ENCODE measurements around the gene STAG3.
"Not testable (repeated sequence)": the region's sequence is repeated elsewhere in the genome, so short reads cannot be mapped to it uniquely, and the experiment has no call there.

Gene STAG3

GRCh38 chr7:100177045-100178001, at the start of gene STAG3, which contains the start of gene GPC2:
STAG3 (plus strand) TSS chr7:100177918; CDS start chr7:100180557, 2,639 bp downstream.
GPC2 (minus strand) TSS chr7:100177381; CDS start chr7:100177199, 182 bp downstream.
- peak; percentile 92 for DNase-seq (ENCODE audit: low read depth)

- DNase-seq (ENCODE audit: low read depth): no peak
Observed at GRCh38 chr7:100128637-100128963, 49.1 kb upstream of the STAG3 start.

- not testable (repeated sequence) for DNase-seq (ENCODE audit: low read depth)
Observed at GRCh38 chr7:100130220-100130607, 47.5 kb upstream of the STAG3 start.

GRCh38 chr7:100130608-100131453, 46.9 kb upstream of the STAG3 start:
- peak; percentile 72 for DNase-seq (ENCODE audit: low read depth)

- no peak for DNase-seq (ENCODE audit: low read depth)
Observed at GRCh38 chr7:100132126-100132525, 45.6 kb upstream of the STAG3 start.

- peak; percentile 39 for DNase-seq (ENCODE audit: low read depth)
Observed at GRCh38 chr7:100132697-100133151, 45.0 kb upstream of the STAG3 start.

- no peak for DNase-seq (ENCODE audit: low read depth)
Observed at GRCh38 chr7:100137851-100138760, 39.6 kb upstream of the STAG3 start.

- DNase-seq (ENCODE audit: low read depth): no peak
Observed at GRCh38 chr7:100141555-100141949, 36.2 kb upstream of the STAG3 start.

- no peak for DNase-seq (ENCODE audit: low read depth)
Observed at GRCh38 chr7:100142461-100142860, 35.3 kb upstream of the STAG3 start.

GRCh38 chr7:100146350-100146749, 31.4 kb upstream of the STAG3 start:
- DNase-seq (ENCODE audit: low read depth): not testable (repeated sequence)

GRCh38 chr7:100147278-100147677, 30.4 kb upstream of the STAG3 start:
- no peak for DNase-seq (ENCODE audit: low read depth)

- DNase-seq (ENCODE audit: low read depth): no peak
Observed at GRCh38 chr7:100148225-100148558, 29.5 kb upstream of the STAG3 start.

GRCh38 chr7:100148559-100149328, 29.0 kb upstream of the STAG3 start, which contains the start of gene LAMTOR4:
LAMTOR4 (plus strand) TSS chr7:100148918; CDS start chr7:100148973, 55 bp downstream.
- DNase-seq (ENCODE audit: low read depth): peak; percentile 97

- no peak for DNase-seq (ENCODE audit: low read depth)
Observed at GRCh38 chr7:100152404-100152803, 25.3 kb upstream of the STAG3 start.

- no peak for DNase-seq (ENCODE audit: low read depth)
Observed at GRCh38 chr7:100152937-100153666, 24.6 kb upstream of the STAG3 start.

GRCh38 chr7:100153708-100154535, 23.8 kb upstream of the STAG3 start:
- no peak for DNase-seq (ENCODE audit: low read depth)

GRCh38 chr7:100154651-100155491, 22.8 kb upstream of the STAG3 start:
- no peak for DNase-seq (ENCODE audit: low read depth)
